GM12892 (cell line): ENCODE results near the gene DPYSL4.
A peak's percentile ranks its signal among the peaks of the same experiment; 100 is the strongest.

Experiments used
- DNase-seq: peaks from one replicate; pipeline ENCODE4 v3.0.0; 2011; ENCODE audit not compliant: insufficient read length
- FAIRE-seq: peaks from 2 replicates; lab custom pipeline; 2011; peaks lifted over from hg19 to GRCh38; lab: Jason Lieb, UNC
- POLR2A ChIP-seq: IDR thresholded peaks from 2 replicates; pipeline ENCODE4 v1.6.1; 2011; ENCODE audit warnings: low read depth, low read length, control low read depth
- POLR2AphosphoS5 ChIP-seq: IDR thresholded peaks from 2 replicates; pipeline ENCODE4 v1.6.1; 2011; ENCODE audit warnings: low read depth, low read length, control low read depth
- TAF1 ChIP-seq: IDR thresholded peaks from 2 replicates; pipeline ENCODE4 v1.6.1; 2011; ENCODE audit warnings: low read depth, mild to moderate bottlenecking, control low read depth, low read length, borderline replicate concordance

The DPYSL4 gene

GRCh38 chr10:132246296-132246695, 59.5 kb downstream of the DPYSL4 start:
- FAIRE-seq (no peak), DNase-seq (no peak)
- TF ChIP-seq TAF1, result no peak
- no peak for TF ChIP-seq POLR2AphosphoS5
- TF ChIP-seq POLR2A, result no peak

- DNase-seq (no peak), FAIRE-seq (no peak)
- no peak for TF ChIP-seq POLR2AphosphoS5
- no peak for TF ChIP-seq POLR2A
- no peak for TF ChIP-seq TAF1
Observed at GRCh38 chr10:132247943-132248342, 61.2 kb downstream of the DPYSL4 start.

GRCh38 chr10:132248455-132249225, 61.9 kb downstream of the DPYSL4 start:
- FAIRE-seq, result no peak
- TF ChIP-seq POLR2A (no peak), TAF1 (no peak), POLR2AphosphoS5 (no peak)
- DNase-seq, result peak; percentile 66

- TF ChIP-seq TAF1 (no peak), POLR2A (no peak), POLR2AphosphoS5 (no peak)
- FAIRE-seq (no peak), DNase-seq (no peak)
Observed at GRCh38 chr10:132249226-132249724, 62.5 kb downstream of the DPYSL4 start.

GRCh38 chr10:132249824-132250375, 63.2 kb downstream of the DPYSL4 start:
- no peak for DNase-seq
- FAIRE-seq, result no peak
- no peak for TF ChIP-seq TAF1
- TF ChIP-seq POLR2AphosphoS5, result no peak

GRCh38 chr10:132250481-132251475, 64.0 kb downstream of the DPYSL4 start:
- DNase-seq (no peak), FAIRE-seq (no peak)
- TF ChIP-seq TAF1, result no peak
- TF ChIP-seq POLR2A, result no peak
- no peak for TF ChIP-seq POLR2AphosphoS5

GRCh38 chr10:132251928-132252327, 65.2 kb downstream of the DPYSL4 start:
- TF ChIP-seq POLR2A (no peak), POLR2AphosphoS5 (no peak), TAF1 (no peak)
- DNase-seq, result no peak
- no peak for FAIRE-seq

GRCh38 chr10:132252412-132252811, 65.7 kb downstream of the DPYSL4 start:
- TF ChIP-seq TAF1 (no peak), POLR2AphosphoS5 (no peak), POLR2A (no peak)
- no peak for DNase-seq
- FAIRE-seq, result no peak

- TF ChIP-seq POLR2A (no peak), TAF1 (no peak), POLR2AphosphoS5 (no peak)
- DNase-seq (no peak), FAIRE-seq (no peak)
Observed at GRCh38 chr10:132253092-132253687, 66.4 kb downstream of the DPYSL4 start.

GRCh38 chr10:132254841-132255240, 68.1 kb downstream of the DPYSL4 start:
- DNase-seq, result no peak
- no peak for FAIRE-seq
- TF ChIP-seq TAF1 (no peak), POLR2A (no peak), POLR2AphosphoS5 (no peak)
